DOHH2 (cell line): ENCODE measurements around the gene TAMM41.

ENCODE experiments used
- H3F3A ChIP-seq: fragments of 200-600 bp; sonication (generic), shearing (Covaris generic); 2 replicates; pipeline ENCODE4 v1.6.0; 2016; ENCODE audit warnings: antibody characterized with exemption, mild to moderate bottlenecking; ENCODE audit not compliant: control insufficient read depth, insufficient read depth
- H3K27ac ChIP-seq: fragments of 200-600 bp; sonication (generic); 2 replicates; pipeline ENCODE4 v1.5.1; 2014; ENCODE audit warnings: low read depth, mild to moderate bottlenecking, low read length, moderate library complexity
- H3K27me3 ChIP-seq: fragments of 200-600 bp; sonication (generic); 2 replicates; pipeline ENCODE4 v1.6.1; 2014; ENCODE audit warnings: mild to moderate bottlenecking, low read length, mixed read lengths; ENCODE audit not compliant: control insufficient read depth
- H3K36me3 ChIP-seq: fragments of 200-600 bp; sonication (generic); 2 replicates; pipeline ENCODE4 v1.6.1; 2014; ENCODE audit warnings: mild to moderate bottlenecking, low read length, moderate library complexity, mixed read lengths; ENCODE audit not compliant: control insufficient read depth
- H3K4me1 ChIP-seq: fragments of 200-600 bp; sonication (generic); 2 replicates; pipeline ENCODE4 v1.6.1; 2014; ENCODE audit warnings: mild to moderate bottlenecking, low read length, mixed read lengths; ENCODE audit not compliant: control insufficient read depth
- H3K4me2 ChIP-seq: fragments of 200-600 bp; sonication (generic); 2 replicates; pipeline ENCODE4 v1.6.0; 2014; ENCODE audit warnings: mild to moderate bottlenecking, low read length, moderate library complexity
- H3K4me3 ChIP-seq: fragments of 200-600 bp; sonication (generic); 2 replicates; pipeline ENCODE4 v1.5.1; 2014; ENCODE audit warnings: mild to moderate bottlenecking, low read length, mixed read lengths
- H3K79me2 ChIP-seq: fragments of 200-600 bp; sonication (generic); 2 replicates; pipeline ENCODE4 v1.6.1; 2014; ENCODE audit warnings: mild to moderate bottlenecking, low read length, mixed read lengths; ENCODE audit not compliant: control insufficient read depth
- H3K9me2 ChIP-seq: fragments of 200-600 bp; sonication (generic); replicated peaks from 2 replicates; pipeline ENCODE4 v1.6.1; 2014; ENCODE audit warnings: mild to moderate bottlenecking, low read length, mixed read lengths; ENCODE audit not compliant: control insufficient read depth
- H3K9me3 ChIP-seq: fragments of 200-600 bp; sonication (generic); 2 replicates; pipeline ENCODE4 v1.6.1; 2014; ENCODE audit warnings: antibody characterized with exemption, low read length, mixed read lengths; ENCODE audit not compliant: control insufficient read depth, insufficient read depth
- H4K20me1 ChIP-seq: fragments of 200-600 bp; sonication (generic); 2 replicates; pipeline ENCODE4 v1.6.0; 2014; ENCODE audit warnings: low read depth, mild to moderate bottlenecking, antibody characterized with exemption, low read length, moderate library complexity; ENCODE audit not compliant: control insufficient read depth, insufficient read depth
- CTCF ChIP-seq: fragments of 200-600 bp; sonication (generic); IDR thresholded peaks from one replicate; pipeline ENCODE4 v1.5.1; 2014; ENCODE audit warnings: antibody characterized with exemption, mild to moderate bottlenecking, low read depth, low read length; ENCODE audit not compliant: poor library complexity, severe bottlenecking
- EZH2phosphoT487 ChIP-seq: fragments of 200-600 bp; sonication (generic); IDR thresholded peaks from 2 replicates; pipeline ENCODE4 v1.6.1; 2017; ENCODE audit warnings: borderline replicate concordance, mild to moderate bottlenecking, antibody characterized with exemption, low read length, moderate library complexity, mixed read lengths

The TAMM41 gene

GRCh38 chr3:11780341-11780740 is 66.3 kb downstream of the TAMM41 start:
- no peaks in the 10 kb centered on the region for H3K27me3 ChIP-seq
- no peak for TF ChIP-seq EZH2phosphoT487
- TF ChIP-seq CTCF = no peak
- no peak overlapping the region for H3K27ac ChIP-seq
- H4K20me1 ChIP-seq = no peaks in the 10 kb centered on the region
- H3K4me1 ChIP-seq = peaks cover 7% of the 10 kb centered on the region
- H3K9me3 ChIP-seq = no peaks in the 10 kb centered on the region
- no peaks in the 10 kb centered on the region for H3K79me2 ChIP-seq
- no peak overlapping the region for H3K4me3 ChIP-seq
- no peaks in the 10 kb centered on the region for H3K9me2 ChIP-seq
- H3K4me2 ChIP-seq = no peak overlapping the region
- no peaks in the 10 kb centered on the region for H3K36me3 ChIP-seq
- H3F3A ChIP-seq = no peaks in the 10 kb centered on the region

- Histone ChIP-seq H3K9me3 (no peaks in the 10 kb centered on the region), H3K27ac (no peak overlapping the region), H3K4me3 (no peak overlapping the region), H3F3A (no peaks in the 10 kb centered on the region), H3K36me3 (no peaks in the 10 kb centered on the region), H4K20me1 (no peaks in the 10 kb centered on the region), H3K4me2 (no peak overlapping the region), H3K9me2 (no peaks in the 10 kb centered on the region), H3K27me3 (no peaks in the 10 kb centered on the region), H3K4me1 (peaks cover under 1% of the 10 kb centered on the region; the same call in 1 of the 2 replicates), H3K79me2 (no peaks in the 10 kb centered on the region)
- TF ChIP-seq CTCF (no peak), EZH2phosphoT487 (no peak)
Observed at GRCh38 chr3:11779626-11780025, 67.1 kb downstream of the TAMM41 start.

GRCh38 chr3:11778248-11778647 is 68.4 kb downstream of the TAMM41 start:
- no peaks in the 10 kb centered on the region for H3K9me3 ChIP-seq
- H3K4me3 ChIP-seq = no peak overlapping the region
- H3K27ac ChIP-seq = no peak overlapping the region
- no peaks in the 10 kb centered on the region for H3K79me2 ChIP-seq
- H4K20me1 ChIP-seq = no peaks in the 10 kb centered on the region
- H3K4me1 ChIP-seq = no peaks in the 10 kb centered on the region
- TF ChIP-seq EZH2phosphoT487 = no peak
- TF ChIP-seq CTCF = no peak
- H3K9me2 ChIP-seq = no peaks in the 10 kb centered on the region
- H3K27me3 ChIP-seq = no peaks in the 10 kb centered on the region
- no peaks in the 10 kb centered on the region for H3F3A ChIP-seq
- no peak overlapping the region for H3K4me2 ChIP-seq
- no peaks in the 10 kb centered on the region for H3K36me3 ChIP-seq

GRCh38 chr3:11776346-11776745 is 70.3 kb downstream of the TAMM41 start:
- Histone ChIP-seq H3F3A (no peaks in the 10 kb centered on the region), H4K20me1 (no peaks in the 10 kb centered on the region), H3K79me2 (no peaks in the 10 kb centered on the region), H3K4me3 (no peak overlapping the region), H3K27me3 (no peaks in the 10 kb centered on the region), H3K4me1 (no peaks in the 10 kb centered on the region), H3K9me2 (no peaks in the 10 kb centered on the region), H3K36me3 (no peaks in the 10 kb centered on the region), H3K9me3 (no peaks in the 10 kb centered on the region), H3K27ac (no peak overlapping the region), H3K4me2 (no peak overlapping the region)
- TF ChIP-seq EZH2phosphoT487 = no peak
- no peak for TF ChIP-seq CTCF
